HG02798 (cell line): Measurements from ENCODE around the gene MYD88.
"Not testable (repeated sequence)": the region's sequence is repeated elsewhere in the genome, so short reads cannot be mapped to it uniquely, and the experiment has no call there.

Experiments used
- ATAC-seq: cut with Tn5 transposase; IDR thresholded peaks from one replicate; pipeline ENCODE4 v1.9.1; 2021; ENCODE audit warnings: mild to moderate bottlenecking; ENCODE audit not compliant: unreplicated experiment, poor library complexity

MYD88 gene

GRCh38 chr3:38160704-38161103 lies 22.2 kb downstream of the MYD88 start:
- not testable (repeated sequence) for ATAC-seq

GRCh38 chr3:38163117-38163840 lies 24.8 kb downstream of the MYD88 start:
- no peak for ATAC-seq

DNA sequence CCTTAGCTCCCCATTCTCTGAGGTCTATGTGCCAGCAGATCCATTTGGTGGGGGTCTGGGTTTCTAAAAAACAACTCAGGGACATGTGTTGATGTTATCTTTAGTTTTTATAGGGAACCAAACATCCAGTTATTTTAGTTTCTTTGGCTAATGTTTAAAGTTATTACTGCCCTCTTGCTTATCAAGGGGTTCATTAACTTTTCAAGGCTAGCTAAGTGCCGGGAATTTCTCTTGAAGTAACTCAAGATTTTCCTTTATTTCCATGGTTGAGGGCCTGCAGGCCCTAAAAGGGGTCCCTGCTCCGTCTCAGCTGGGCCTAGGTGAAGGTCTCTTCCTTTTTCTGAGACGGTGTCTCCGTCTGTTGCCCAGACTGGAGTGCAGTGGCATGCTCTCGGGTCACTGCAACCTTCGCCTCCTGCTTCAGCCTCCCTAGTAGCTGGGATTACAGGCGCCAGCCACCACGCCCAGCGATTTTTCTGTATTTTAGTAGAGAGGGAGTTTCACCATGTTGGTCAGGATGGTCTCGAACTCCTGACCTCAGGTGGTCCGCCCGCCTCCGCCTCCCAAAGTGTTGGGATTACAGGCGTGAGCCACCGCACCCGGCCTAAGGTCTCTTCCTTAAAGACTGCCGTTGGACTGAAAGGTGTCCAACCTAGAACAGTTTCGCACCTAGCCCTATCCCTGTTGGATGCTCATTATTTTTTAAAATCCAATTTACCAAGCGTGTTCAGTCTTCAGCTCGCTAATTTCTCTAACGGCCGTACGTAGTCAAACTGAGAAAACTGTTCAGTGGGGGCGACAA lies 25.6 kb downstream of the MYD88 start:
- no peak for ATAC-seq

DNA sequence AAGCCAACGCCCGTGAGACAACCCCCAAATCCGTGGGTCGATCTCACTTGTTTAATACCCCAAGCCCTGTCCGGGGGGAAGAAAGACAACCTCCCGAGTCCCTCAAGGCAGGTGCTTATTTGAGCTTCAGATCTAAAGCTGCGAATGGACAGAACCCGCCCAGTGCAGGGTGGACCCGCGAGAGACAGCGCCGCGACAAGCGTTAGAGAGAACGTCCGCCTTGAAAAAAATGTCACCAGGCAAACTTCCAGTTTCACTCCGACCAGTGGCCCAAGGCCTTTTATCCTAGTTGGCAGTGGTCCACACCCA lies 26.1 kb downstream of the MYD88 start:
- peak; percentile 14 for ATAC-seq

DNA sequence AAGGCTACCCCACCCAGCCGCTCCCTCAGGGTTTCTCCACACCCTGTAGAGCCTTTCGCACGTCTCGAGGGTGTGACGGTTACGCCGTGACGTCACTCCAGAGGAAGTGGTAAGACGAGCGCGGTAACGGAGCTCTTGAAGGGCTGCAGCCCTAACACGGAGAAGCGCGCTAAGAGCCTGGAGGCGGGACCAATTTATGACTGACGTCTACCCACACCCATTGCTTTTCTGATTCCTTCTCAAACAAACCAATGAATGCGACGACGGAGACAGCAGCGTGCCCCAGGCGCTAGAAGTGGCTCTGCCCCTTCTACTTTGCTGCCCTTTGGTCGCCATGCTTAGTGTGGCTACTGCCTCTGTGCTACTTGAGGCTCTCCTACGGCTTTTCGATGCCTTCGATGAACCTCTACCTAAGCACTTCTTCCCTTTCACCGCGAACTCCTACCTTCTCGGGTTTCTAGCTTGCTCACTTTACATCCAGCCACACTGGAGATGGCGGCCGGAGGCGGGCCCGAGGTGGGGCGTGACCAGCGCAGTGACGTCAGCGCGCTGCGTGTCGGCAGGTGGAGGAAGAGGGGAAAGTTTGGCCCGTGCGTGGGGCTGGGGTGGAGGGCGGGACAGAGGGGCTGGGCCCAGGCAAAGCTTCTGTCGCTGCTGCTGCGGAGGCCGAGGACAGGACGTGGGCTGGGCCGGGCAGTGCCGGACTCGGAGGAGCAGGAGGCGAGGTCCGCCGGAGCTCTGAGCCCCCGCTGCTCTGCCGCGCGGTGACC lies 26.7 kb downstream of the MYD88 start, which contains the start of gene OXSR1:
Gene OXSR1, plus strand, starts transcription at position 586 of the 770 bp plus-strand sequence. CDS start 340 bp downstream, outside the sequence.
- ATAC-seq = peak; percentile 92

- no peak for ATAC-seq
Measured at GRCh38 chr3:38165722-38166387, 27.4 kb downstream of the MYD88 start.

DNA sequence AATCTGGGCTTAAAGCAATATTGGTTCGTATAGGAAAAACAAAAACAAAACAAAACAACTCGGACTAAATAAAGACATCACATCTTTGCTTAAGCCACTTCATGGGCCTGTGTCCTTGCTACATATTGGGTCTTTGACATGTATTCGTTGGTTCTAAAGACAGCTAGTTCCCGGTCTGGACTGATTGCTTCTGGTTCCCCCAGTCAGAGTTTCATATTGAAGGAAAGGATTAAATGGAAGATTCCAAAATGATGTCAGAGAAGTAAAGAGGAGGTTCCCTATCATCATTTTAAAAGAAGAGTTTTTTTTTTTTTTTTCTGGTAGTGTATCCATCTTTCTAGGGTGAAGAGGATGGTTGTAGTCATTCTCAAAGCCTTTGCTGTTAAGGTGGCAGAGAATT lies 29.1 kb downstream of the MYD88 start:
- ATAC-seq = no peak

GRCh38 chr3:38168151-38169026 lies 29.9 kb downstream of the MYD88 start:
- no peak for ATAC-seq

GRCh38 chr3:38169027-38169317 lies 30.5 kb downstream of the MYD88 start:
- no peak for ATAC-seq

DNA sequence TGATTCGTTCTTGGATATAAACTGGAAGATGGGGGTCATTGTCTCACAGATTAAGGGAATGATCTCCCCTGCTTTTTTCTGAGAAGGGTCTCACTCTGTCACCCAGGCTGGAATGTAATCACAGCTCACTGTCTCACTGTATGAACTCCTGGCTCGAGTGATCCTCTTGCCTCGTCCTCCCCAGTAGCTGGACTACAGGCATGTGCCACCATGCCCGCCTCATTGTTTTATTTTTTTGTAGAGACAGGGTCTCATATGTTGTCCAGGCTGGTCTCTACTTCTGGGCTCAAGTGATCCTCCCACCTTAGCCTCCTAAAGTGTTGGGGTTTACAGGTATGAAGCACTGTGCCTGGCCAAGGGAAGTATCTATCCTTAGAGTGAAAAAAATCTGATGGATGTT lies 32.3 kb downstream of the MYD88 start:
- ATAC-seq = no peak

DNA sequence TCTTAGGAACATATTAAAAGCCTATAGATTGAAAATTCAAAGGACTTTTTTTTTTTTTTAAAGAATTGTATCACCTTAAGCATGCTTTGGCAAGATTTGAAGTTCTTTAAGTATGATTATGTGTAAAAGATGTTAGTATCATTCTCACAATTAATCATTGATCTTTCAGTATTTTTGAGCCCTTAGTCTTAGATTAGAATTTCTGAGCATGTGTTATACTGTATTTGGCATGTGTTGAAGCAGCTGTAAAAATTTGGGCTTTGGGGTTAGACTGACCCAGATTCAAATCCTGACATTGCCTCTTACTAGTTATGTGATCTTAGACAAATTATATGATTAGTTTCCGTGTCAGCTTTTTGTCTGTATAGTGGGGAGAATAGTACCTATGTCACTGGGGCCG lies 33.2 kb downstream of the MYD88 start:
- no peak for ATAC-seq

- peak; percentile 64 for ATAC-seq
Measured at GRCh38 chr3:38173834-38174418, 35.5 kb downstream of the MYD88 start.

DNA sequence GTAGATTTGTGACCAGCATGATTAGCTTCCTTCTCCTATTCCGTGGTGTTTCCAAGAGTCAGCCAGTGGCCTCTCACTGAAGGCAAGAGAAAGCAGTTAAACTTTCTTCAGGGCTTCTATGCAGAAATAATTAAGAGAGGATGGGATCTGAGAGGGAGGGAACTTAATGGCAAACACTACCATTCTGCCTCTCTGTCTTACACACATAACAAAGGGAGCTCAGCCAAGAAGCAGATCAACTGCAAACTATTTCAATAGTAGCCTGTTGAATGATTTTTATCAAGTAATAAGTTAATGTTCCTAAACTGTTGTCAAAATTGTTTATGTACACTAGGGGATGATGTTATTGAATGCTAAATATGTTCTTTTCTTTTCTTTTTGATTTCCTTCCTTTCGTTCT lies 38.7 kb downstream of the MYD88 start:
- no peak for ATAC-seq

- ATAC-seq = no peak
Measured at GRCh38 chr3:38186781-38187180, 48.3 kb downstream of the MYD88 start.

- ATAC-seq = no peak
Measured at GRCh38 chr3:38190481-38190881, 52.0 kb downstream of the MYD88 start.
